HG02938 (cell line): Measurements from ENCODE around the gene PTCH1.

Source experiments
- ATAC-seq: cut with Tn5 transposase; IDR thresholded peaks from one replicate; pipeline ENCODE4 v1.9.1; 2021; ENCODE audit warnings: mild to moderate bottlenecking, moderate library complexity; ENCODE audit not compliant: unreplicated experiment

PTCH1 gene

DNA sequence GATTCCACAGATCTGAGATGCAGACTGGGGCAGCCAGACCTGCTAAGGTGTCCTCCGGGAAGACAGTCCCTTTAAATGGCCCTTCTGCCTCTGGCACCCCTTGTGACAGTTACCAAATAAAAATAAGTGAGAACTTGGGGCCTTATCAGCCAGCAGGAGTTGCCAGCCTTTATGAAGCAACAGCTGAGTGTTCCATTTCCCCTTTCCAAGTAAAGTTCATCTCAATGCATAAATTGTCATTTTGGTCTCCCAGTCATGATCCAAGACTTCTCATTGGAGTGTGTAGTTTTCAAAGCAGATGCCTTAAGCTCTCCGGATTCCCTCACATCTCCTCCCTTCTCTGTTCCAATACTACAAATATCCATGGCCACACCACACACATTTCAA is 4.1 kb downstream of the PTCH1 start:
- ATAC-seq = no peak

DNA sequence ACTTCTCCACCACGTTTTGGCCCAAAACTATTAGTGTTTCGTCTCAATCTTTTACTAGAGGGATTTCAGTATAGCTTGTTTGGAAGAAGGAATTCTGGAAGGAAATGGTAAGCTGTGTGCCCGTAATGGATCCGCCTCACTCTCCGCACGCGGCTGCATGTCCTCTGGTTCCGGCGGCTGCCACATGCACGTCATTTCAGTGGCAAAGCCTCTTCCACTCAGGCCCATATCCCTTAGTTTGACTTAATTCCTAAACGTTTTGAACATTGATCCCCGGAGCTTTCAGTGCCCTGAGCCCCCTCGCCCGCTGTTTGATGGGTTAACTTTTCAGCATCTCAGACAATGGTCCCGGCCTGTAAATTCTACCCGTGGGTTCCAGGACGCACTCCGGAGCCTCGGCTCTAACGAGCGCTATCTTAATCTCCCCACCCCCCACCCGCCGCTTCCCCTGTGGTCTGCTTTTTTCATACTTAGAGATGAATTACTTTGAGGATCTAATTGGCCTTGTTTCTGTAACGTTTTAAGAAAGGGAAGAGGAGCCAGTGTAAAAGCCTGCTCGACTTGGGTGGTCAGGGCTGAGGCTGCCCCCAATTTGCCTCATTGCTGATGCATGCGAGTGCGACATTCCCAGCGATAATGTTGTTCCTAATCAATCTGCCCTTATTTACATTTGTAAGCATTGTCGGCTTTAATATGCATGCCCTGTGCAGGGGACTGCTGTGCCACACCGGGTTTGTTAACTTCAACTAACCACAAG is 4.6 kb downstream of the PTCH1 start:
- ATAC-seq = no peak

GRCh38 chr9:95511616-95511931 is 5.2 kb downstream of the PTCH1 start:
- ATAC-seq = no peak

DNA sequence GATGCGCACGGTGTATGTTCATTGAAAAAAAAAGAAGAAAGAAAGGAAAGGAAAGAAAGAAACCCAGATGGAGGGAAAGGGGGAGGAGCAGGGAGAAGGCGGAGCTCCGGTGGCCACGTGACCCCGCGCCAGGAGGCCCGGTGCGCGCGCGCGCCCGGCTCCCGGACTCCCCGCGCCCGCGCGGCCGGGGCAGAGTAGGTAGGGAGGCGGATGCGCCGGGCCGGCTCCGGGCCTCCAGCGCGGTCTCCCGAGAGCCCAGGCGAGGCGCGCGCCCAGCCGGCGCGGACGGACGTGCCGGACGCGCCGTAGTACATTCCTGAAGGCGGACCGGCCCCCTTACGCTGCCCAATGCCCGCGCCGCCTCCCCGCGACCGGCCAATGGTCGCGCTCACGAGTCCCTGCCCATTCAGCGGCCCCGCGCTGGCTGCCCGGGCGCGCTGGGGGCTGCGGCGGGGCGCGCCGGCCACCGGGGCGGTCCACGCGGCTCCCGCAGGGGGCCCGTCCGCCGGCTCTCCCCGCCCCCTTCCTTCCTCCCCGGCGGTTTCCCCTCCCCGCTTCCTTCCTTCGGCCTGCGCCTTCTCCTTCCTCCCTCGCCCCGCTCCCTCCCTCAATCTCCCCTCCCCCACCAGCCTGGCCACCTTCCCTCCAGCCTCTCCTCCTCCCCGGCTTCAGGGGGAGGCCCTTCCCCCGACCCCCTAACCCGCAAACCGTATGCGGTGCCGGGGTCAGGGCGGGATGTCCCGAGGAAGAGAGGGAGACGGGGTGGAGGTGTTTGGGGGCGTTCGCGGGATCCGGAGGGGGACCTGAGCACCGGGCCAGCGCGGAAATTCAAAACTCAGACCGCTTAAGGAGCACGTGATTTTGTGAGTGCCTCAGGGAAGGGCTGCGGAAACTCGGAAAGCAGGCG is 5.8 kb downstream of the PTCH1 start:
- ATAC-seq = no peak

GRCh38 chr9:95509851-95510708 is 6.7 kb downstream of the PTCH1 start:
- no peak for ATAC-seq

- ATAC-seq = peak; percentile 37
Measured at GRCh38 chr9:95508968-95509850, 7.6 kb downstream of the PTCH1 start.

DNA sequence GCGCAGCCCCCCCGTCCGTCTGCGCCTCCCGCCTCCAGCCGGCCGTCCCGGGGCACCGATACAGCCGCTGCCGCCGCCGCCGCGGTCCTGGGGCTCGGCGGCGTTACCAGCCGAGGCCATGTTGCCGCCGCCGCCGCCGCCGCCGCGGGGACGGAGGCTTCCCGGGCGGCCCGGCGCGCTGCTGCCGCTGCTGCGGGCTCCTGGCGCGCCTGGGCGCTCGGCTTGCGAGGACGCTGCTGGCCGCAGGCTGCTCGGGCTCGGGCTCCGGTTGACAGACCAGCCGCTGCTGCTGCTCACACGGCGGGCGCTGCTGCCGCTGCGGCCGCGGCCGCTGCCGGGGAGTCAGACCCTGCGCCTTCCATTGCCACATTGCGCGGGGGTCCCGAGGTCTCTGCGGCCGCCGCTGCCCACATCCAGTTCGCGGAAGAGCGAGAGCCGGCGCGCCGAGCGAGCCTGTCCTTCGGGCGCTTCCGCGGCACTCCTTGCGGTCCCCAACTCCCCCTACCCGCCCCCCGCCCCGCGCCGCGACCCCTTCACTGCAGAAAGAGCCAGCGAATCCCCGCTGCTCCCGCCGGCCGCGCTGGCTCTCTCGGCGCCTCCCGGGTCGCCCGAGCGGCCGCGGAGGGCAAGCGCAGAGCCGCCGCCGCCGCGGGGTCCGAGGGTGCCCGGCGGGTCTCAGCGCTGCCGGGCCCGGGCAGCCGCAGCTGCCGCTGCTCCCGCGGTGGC is 8.4 kb downstream of the PTCH1 start:
- ATAC-seq = no peak

DNA sequence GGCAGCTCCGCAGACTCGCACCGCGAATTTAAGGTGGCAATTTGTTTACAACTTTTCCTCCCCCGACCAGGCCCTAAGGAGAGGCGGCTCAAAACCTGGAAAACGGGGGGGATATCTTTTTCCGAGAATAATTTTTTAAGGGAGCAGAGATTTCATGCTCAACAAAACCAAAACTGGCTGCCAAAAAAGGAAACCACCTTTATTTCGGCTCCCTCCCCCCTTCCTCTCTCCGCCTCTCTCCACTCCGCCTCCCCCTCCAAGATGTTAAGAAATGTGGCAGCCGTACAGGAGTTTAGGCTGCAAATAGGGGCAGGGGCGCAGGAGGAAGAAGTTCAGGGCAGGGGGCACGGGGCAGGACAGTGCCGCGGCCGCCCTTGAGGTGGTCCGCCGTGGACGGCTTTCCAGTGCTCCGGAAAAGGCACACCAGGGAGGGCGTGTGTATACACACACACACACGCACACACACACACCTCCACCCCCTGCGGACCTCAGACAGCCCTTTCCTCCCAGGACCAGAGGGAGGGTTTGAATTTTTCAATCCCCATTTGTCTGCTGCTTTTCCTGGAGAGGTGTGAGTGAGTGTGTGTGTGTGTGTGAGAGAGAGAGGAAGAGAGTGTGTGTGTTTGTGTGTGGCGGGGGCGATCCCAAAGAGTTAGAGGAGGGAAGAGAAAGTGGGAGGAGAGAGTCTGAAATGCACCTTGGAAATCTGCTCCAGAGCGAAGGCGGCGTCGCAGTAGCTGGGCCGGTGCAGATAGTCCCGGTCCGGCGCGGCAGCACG is 9.1 kb downstream of the PTCH1 start:
- ATAC-seq = no peak

DNA sequence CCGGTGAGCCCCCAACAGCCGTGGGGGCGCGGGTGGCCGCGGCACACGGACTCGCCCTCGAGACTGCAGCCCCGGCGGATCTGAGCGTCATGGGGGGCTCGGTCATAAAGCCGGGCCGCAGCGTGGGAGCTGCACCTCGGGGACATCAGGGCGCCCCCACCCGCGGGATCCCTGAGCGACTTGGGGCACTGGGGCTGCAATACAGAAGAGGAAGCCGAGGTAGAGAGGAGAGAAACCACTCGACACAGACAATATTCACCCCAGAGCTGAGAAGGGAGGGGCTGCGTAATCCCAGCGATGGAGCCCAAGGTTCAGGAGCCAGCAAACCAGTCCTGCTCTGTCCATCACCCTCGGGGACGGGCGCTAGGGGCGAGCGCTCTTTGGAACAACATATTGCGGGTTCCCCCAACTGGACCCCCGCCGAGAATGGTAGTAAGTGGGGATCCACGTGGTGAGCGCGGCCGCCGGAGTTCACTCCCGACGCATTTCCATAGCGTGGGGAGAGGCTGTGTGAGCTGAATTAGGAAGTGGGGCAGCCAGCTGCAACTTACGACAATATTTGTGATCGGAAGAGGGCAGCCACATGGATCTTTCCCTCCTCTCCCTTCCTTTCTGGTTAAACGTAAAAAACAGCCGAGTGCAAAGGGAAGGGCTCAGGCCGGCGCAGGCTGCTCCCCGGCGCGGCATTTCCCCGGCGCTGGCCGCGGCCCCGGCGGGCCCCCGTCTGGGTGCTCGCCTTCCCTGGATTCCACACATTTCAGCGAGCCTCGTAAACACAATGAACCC is 9.9 kb downstream of the PTCH1 start:
- peak; percentile 23 for ATAC-seq

- ATAC-seq = peak; percentile 17
Measured at GRCh38 chr9:95506428-95506677, 10.4 kb downstream of the PTCH1 start.

GRCh38 chr9:95505717-95506427 is 10.9 kb downstream of the PTCH1 start:
- ATAC-seq = peak; percentile 7

DNA sequence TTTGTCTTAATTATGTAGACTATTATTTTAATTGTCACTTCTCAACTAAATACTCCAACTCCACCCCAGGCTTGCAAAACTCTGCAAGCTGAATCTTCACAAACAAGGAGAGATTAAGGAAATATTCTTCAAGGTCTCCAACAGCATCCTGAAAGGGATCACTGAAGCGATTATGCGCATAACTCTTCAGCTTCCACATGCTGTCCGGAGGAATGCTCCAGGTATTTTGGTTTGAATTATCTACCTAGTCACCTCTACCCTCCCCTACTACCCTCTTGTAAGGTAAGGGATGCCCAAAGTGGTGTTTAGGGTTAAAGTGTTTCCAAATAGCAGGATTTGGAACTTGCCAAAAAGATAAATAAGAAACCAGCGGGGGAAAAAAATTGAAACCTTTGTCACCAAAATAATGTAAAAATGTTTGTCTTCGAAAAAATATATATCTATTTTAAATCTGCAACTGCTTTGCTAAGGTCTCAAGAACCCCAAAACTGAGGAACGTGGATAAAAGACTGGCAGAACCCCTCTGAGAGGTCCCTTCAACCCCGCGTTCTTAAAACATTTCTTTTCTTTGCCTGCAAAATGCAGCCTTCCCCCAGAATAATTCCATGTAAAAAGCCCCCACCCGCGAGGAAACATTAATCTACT is 11.6 kb downstream of the PTCH1 start:
- no peak for ATAC-seq

DNA sequence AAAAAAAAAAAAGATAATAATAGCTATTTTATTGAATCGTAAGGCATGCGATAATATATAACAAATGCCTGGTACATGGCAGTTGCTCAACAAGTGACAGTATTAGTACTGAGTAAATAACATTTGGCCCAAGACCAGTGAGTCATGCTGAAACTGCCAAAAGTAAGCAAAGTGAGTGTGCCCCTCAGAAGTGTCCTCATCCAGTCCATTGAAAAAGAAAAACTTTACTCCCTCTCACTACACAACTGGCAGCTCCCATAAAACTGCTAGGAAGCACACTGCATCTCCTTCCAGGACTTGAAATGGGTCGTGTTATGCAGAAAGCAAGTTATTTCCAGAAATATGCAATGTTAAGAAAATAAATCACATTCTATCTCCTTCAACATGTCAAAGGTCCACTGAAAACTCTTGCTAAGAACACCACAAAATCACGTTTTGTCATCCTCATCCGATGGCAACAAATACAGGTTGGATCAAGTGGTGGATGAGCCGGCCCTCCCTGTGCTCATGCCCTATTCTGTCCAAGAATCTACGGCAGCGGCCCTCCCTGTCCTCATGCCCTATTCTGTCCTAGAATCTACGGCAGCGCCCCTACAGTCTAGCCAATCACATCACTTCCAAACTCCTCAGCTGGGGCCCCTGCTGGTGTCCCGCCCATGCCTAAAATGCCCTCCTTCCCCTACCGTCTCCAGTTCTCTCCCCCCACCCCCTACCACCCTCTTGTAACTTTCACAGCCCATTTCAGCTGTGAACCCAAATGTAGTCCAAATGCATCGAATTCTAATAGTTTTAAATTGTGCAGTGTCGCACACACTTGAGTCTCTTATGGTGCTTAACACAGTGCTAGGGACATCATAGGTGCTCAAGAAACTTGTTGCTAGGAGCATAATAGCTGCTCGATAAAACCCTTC is 12.5 kb downstream of the PTCH1 start:
- ATAC-seq = no peak

DNA sequence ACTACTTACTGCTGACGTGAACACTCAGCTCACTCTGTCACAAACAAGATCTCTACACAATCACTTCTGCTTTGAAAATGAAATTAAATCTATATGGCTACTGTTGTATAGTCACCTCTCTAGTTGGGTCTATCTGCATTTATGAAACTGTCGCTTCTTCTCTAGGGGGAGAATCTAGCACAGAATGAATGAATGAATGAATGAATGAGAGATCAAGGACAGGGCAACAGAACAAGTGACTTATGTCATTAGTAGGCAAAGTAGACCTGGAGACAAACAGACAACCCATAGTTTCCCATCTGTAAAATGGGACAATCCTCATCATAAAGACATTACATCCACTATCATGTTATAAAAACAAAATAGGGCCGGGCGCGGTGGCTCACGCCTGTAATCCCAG is 13.4 kb downstream of the PTCH1 start:
- no peak for ATAC-seq

- ATAC-seq = no peak
Measured at GRCh38 chr9:95502248-95502647, 14.5 kb downstream of the PTCH1 start.

DNA sequence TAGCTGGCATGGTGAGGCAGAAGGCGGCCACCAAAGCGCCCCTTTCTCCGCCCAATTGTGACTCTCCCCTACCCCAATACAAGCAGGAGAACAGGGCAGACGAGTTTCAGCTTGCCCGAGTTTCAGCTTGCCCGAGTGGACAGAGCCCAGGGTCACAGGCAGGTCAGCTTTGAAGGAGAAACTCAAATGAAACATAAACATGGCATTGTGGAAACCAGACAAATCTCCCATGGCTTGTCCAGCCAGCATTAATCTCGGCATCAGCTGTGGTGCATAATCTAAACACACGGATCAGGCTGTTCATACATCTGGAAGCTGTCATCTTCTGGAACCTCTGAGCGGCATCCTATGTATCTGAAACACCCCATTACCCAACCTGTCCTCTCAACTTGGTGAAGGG is 16.9 kb downstream of the PTCH1 start:
- no peak for ATAC-seq
